CD4-positive, alpha-beta T cell treated with Interferon gamma for 1 hour (primary cell): ENCODE results near the gene NUP107.
A peak's percentile ranks its signal among the peaks of the same experiment; 100 is the strongest.

Experiments
- DNase-seq: peaks from one replicate; pipeline ENCODE4 v3.0.0-alpha.2; 2020

The NUP107 gene

DNA sequence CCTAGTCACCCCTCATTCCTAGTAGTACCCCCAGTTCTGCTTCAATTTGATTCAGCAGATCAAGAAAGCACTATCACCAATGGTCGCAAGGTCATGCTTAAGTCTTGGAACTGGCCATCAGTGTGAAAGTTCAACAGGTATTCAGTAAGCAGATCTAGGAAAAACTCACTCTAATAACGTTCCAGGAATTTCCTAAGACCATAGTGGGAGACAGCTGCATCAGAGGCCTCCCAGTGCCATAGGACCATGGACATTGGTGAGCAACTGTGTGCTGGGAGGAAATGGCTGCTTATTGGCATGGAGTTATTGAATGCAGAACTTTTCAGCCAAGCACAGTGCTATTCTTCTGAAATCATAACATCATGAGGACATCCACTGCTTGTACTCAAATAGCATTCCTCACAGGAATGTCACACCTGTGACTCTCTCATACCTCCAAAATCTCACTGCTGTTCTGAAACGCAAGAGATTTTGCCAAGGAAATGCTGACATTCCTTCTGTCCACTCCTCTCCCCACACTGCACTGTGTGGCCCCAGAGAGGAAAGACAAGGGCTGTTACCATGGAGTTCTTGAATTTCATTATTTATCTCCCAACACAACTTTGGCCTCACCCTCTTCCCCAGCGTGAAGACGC, 90.3 kb downstream of the NUP107 start:
- no peak for DNase-seq

- DNase-seq, result no peak
These were observed 92.5 kb downstream of the NUP107 start for GRCh38 chr12:68779280-68779679.

GRCh38 chr12:68780731-68781130, 94.0 kb downstream of the NUP107 start:
- DNase-seq, result no peak

DNA sequence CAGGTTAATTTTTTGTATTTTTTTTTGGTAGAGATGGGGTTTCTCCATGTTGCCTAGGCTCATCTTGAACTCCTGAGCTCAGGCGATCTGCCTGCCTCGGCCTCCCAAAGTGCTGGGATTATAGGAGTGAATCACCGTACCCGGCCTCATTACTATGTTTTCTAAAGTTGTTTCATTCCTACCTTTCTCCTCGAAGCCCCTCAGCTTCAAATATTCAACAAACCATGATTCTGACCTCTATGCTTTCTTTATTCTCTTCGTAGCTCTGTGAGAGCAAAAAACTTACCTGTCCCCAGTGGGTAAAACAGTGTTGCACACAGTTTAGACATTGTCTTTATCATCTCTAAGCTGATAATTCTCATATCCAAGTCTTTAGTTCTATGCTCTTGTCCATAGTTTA, 95.0 kb downstream of the NUP107 start:
- no peak for DNase-seq

- DNase-seq, result peak; percentile 27
These were observed 97.2 kb downstream of the NUP107 start for GRCh38 chr12:68784015-68784414.

DNA sequence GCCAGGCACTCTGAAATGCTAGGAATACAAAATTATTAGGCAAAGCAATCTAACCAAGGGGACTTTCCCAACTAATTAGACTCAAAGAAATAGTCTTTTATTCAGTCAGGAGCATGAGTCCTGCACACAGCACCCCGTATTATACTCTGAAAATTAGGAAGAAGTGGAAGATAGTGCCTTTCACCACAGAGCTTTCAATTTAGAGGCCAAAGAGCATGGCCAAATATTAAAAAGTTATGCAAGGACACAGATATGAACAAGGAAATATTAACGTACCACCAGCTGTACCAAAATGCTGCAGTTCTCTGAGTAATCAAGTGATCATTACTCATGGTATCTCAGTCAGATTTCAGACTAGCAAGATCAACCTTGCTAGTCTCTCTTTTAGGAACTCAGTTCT, 98.6 kb downstream of the NUP107 start:
- DNase-seq, result no peak

DNA sequence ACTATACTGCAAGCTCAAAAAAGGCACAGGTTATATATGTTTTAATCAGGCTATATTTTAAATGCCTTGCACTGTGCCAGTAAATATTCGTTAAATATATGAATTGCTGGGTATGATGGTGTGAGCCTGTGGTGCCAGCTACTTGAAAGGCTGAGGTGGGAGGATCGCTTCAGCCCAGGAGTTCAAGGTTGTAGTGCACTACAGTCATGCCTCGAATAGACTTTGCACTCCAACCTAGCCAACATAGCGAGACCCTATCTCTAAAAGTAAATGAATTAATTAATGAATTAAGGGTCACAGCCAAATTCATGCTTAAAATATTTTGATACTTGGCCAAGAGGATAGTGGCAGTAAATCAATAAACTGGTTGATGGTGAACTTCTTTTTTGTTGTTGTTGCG, 99.0 kb downstream of the NUP107 start:
- no peak for DNase-seq

- no peak for DNase-seq
These were observed 100.2 kb downstream of the NUP107 start for GRCh38 chr12:68786929-68787328.

DNA sequence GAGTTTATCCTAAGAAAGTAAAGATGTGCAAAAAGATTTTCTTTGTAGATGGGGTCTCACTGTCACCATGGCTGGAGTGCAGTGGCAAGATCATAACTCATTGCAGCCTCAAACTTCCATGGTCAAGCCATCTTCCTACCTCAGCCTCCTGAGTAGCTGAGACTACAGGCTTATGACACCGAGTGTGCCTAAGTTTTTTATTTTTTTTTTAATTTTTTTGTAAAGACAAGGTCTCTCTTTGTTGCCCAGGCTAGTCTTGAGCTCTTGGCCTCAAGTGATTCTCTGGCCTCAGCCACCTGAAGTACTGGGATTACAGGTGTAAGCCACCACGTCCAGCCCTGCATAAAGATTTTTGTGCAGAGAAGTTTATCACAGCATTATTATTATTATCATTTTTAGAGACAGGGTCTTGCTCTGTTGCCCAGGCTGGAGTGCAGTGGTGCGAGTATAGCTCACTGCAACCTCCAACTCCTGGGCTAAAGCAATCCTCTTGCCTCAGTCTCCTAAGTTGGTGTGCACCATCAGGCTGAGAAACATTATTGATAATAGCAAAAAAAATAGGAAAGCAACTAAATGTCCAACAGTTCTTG, 101.9 kb downstream of the NUP107 start:
- no peak for DNase-seq

GRCh38 chr12:68789144-68789878, 102.5 kb downstream of the NUP107 start:
- no peak for DNase-seq

DNA sequence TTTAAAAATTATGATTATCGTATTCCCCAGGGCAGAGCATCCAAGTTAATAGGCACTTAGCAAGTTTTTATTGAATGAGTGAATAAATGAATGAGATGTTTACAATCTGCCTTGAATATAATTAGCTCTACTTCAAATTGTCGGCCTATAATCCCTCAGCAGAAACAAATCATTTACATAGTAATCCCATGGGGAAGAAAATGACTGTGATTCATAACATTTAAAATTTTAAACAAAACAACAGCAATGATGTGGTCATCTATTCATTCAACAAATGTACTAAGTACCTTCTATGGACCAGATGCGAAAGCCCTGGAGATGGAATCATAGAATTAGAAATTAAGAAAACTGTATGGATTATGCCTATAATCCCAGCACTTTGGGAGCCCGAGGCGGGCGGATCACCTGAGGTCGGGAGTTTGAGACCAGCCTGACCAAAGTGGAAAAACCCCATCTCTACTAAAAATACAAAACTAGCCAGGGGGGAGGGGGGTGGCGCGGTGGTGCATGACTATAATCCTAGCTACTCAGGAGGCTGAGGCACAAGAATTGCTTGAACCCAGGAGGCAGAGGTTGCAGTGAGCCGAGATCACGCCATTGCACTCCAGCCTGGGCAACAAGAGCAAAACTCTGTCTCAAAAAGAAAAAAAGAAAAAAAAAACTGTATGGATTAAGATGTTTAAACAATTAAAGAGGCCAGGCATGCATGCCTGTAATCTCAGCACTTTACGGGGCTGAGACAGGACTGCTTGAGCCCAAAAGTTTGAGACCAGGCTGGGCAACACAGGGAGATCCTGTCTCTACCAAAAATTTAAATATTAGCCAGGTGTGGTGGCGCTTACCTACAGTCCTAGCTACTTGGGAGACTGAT, 103.5 kb downstream of the NUP107 start:
- no peak for DNase-seq

DNA sequence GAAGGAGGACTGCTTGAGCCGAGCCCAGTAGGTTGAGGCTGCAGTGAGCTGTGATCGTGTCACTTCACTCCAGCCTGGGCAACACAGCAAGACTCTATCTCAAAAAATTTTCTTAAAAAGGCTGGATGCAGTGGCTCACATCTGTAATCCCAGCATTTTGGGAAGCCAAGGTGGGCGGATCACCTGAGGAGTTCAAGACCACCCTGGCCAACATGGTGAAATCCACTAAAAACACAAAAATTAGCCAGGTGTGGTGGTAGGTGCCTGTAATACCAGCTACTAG, 104.1 kb downstream of the NUP107 start:
- no peak for DNase-seq

- no peak for DNase-seq
These were observed 105.2 kb downstream of the NUP107 start for GRCh38 chr12:68791897-68792481.

DNA sequence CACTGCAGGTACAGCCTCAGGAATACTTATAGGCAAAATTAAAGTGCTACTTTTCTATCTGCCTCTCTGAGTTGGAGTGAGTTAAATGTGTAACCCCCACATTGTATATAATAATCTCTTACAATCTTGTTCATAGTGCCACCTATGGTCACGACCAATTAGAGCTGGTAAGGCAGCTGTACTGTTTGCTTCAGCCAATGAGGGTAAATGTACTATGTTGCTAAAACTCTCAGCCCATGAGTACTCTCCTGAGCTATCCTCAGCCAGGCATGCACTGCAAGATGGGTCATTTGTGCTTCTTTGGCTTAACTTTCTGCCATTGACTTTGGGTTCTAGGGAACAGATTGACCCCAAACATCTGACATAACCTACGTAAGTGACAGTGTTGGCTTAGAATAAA, 106.2 kb downstream of the NUP107 start:
- DNase-seq, result peak; percentile 35

DNA sequence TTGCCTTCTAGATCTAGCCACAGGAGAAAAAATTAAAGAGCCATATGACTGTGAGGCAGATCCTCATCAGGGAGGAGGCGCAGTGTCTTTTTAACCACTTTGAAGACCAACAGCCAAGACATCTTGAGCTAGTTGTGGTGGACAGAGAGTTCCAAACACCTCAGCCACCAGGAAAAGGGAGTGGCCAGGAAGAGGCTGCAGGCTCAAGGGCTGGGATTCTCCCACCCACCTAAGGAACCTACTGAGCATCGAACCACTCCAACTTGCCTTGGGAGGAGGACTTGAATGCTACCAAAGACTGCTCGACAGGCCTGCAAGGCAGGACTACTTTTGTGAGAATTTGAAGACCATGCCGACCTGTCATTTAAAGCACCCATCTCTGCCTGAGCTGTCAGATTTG, 106.7 kb downstream of the NUP107 start:
- DNase-seq, result no peak

DNA sequence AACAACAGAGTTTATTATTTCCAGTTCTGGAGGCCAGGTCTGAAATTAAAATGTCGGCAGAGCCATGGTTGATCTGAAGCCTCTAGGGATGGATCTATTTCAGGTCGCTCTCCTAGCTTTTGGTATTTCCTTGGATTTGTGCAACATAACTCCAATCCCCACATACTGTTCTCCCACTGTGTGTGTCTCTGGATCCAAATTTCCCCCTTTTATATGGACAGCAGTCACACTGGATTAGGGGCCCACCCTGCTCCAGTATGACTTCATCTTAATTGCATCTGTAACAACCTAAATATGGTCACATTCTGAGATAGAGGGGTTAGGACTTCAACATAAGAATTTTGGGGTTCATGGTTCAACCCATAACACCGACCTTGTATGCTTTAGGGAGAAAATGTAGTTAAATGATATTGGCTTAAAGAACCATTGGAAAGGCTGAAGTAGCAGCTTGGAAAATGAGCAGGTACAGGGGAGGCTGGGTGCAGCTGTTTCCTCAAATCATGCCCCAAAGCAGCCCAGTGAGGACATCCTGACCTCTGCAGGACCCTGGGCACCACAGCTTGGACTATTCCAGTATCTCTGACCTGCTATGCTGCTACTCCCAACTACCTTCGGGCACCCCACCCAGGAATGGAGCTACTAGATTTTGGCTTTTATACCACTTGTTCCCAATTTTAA, 107.3 kb downstream of the NUP107 start:
- DNase-seq, result no peak

- DNase-seq, result no peak
These were observed 108.0 kb downstream of the NUP107 start for GRCh38 chr12:68794653-68795251.
